ENCODE data around the gene COL18A1.

The COL18A1 gene

DNA sequence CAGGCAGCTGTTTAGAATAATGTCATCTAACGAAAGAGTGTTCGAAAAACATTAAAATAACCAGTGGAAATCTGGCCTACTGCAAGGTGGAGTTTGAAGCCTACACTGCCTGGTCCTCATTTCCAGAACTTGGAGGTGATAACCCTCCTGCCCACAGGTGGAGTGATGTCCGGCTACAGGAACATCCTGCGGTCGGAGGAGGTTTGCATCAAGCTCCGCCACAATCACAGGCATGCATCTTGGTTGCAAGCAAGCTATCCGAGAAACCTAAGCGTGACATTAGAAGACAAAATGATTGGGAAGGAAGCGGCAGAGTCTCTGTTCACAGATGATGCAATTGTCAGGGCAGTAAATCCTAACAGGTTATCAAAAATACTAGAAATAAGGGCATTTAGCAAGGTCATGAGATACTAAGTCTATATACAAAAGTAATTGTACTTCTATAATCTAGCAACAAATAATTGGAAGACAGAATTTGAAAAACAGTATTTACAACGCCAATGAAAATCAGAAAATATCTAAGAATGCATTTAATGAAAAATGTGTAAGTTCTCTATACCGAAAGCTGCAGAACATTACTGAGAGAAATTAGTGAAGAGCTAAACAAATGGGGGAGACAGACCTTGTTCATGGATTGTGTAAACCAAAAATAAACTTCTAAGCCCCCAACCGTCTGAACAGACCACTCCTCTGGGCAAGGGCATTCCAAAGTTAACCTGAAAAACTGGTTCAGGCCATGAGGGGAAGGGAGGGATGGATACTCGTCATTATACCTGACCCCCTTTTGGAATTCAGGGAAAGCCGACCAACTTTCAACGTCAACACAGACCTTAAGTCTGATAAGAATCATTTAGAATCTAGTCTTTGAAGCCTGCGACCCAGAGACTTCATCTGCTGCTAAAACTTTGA lies 141.9 kb downstream of the COL18A1 start:
- no peak for DNase-seq (ENCODE audit: extremely low spot score)
- no peak for TF ChIP-seq FOXK2 (IDR thresholded peaks at IDR 0.05)
- TF ChIP-seq FOXA1 (IDR thresholded peaks at IDR 0.05) = no peak
- POLR2A ChIA-PET = no interaction called here
- CTCF ChIA-PET = no interaction called here

DNA sequence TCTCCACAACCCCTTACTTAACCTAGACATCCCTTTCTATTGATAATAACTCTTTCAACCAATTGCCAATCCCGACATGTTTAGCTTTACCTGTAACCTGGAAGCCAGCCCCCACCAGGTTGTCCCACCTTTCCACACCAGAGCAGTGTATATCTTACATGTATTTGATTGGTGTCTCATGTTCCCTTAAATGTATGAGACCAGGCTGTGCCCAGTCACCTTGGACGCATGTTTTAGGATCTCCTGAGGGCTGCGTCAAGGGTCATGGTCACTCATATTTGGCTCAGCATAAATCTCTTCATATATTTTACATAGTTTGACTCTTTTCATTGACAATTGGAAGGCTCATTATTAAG lies 142.6 kb downstream of the COL18A1 start:
- ChIA-PET CTCF (no interaction called here), POLR2A (no interaction called here)
- DNase-seq (ENCODE audit: extremely low spot score) = no peak
- no peak for TF ChIP-seq BHLHE40 (IDR thresholded peaks at IDR 0.05; ENCODE audit: borderline replicate concordance)
- no peak for TF ChIP-seq FOXK2 (IDR thresholded peaks at IDR 0.05)
- TF ChIP-seq TARDBP (IDR thresholded peaks at IDR 0.05) = no peak
- no peak for TF ChIP-seq LEF1 (IDR thresholded peaks at IDR 0.05; ENCODE audit: borderline replicate concordance)
- TF ChIP-seq FOXA1 (IDR thresholded peaks at IDR 0.05) = no peak
- TF ChIP-seq, protein P1, sequence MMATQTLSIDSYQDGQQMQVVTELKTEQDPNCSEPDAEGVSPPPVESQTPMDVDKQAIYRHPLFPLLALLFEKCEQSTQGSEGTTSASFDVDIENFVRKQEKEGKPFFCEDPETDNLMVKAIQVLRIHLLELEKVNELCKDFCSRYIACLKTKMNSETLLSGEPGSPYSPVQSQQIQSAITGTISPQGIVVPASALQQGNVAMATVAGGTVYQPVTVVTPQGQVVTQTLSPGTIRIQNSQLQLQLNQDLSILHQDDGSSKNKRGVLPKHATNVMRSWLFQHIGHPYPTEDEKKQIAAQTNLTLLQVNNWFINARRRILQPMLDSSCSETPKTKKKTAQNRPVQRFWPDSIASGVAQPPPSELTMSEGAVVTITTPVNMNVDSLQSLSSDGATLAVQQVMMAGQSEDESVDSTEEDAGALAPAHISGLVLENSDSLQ (IDR thresholded peaks at IDR 0.05) = no peak
- TF ChIP-seq ARNT (IDR thresholded peaks at IDR 0.05) = no peak

DNA sequence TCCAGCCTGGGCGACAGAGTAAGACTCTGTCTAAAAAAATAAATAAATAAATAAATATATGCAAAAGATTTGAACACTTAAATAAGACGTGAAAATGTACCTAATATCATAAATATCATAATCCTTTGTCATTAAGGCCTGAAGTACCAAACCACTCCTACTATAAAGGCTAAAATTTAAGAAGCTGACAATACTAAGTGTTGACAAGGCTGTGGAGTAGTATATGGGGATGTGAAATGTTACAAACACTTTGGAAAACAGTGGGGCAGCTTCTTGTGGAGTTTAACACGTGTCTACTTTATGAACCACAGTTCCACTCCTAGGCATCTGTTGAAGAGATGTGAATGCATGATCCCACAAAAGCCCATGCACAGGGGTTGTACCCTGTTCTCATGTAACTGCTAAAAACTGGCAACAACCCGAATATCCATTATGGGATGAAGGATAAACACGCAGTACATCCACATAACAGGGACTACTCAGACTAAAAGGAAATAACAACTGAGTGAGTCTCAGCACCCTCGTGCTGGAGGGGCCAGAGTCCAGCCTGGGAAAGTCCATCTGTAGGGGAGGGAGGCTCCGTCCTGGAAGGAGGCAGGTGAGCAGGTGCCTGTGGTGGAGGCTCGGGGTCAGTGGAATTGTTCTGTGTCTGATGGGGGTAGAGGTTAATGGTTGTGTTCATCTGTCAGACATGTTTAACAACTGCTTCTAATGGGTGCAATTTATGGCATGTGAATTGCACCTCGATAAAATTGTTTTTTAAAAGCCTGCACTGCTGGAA lies 143.9 kb downstream of the COL18A1 start:
- POLR2A ChIA-PET = no interaction called here
- no peak for TF ChIP-seq CTBP1 (IDR thresholded peaks at IDR 0.05; ENCODE audit: borderline replicate concordance)
- no peak for TF ChIP-seq FOXA1 (IDR thresholded peaks at IDR 0.05)
- no peak for TF ChIP-seq TARDBP (IDR thresholded peaks at IDR 0.05)
- TF ChIP-seq ELF4 (IDR thresholded peaks at IDR 0.05) = no peak
- no peak for TF ChIP-seq NFRKB (IDR thresholded peaks at IDR 0.05)
- TF ChIP-seq L3MBTL2 (conservative IDR thresholded peaks at IDR 0.05) = no peak
- TF ChIP-seq SUZ12 (IDR thresholded peaks at IDR 0.05) = no peak
- no peak for TF ChIP-seq ARNT (IDR thresholded peaks at IDR 0.05)
- TF ChIP-seq FOXM1 (IDR thresholded peaks at IDR 0.05; ENCODE audit: borderline replicate concordance) = no peak
- TF ChIP-seq, protein P1 (IDR thresholded peaks at IDR 0.05) = no peak
- TF ChIP-seq SP1 (IDR thresholded peaks at IDR 0.05) = no peak
- no peak for TF ChIP-seq LEF1 (IDR thresholded peaks at IDR 0.05; ENCODE audit: borderline replicate concordance)
- TF ChIP-seq BHLHE40 (IDR thresholded peaks at IDR 0.05; ENCODE audit: borderline replicate concordance) = no peak
- no peak for TF ChIP-seq ZNF384 (IDR thresholded peaks at IDR 0.05)
- TF ChIP-seq FOXK2 (IDR thresholded peaks at IDR 0.05) = no peak
- TF ChIP-seq HDGF (IDR thresholded peaks at IDR 0.05; ENCODE audit: borderline replicate concordance) = no peak
- DNase-seq (ENCODE audit: extremely low spot score) = no peak
- CTCF ChIA-PET = no interaction called here

DNA sequence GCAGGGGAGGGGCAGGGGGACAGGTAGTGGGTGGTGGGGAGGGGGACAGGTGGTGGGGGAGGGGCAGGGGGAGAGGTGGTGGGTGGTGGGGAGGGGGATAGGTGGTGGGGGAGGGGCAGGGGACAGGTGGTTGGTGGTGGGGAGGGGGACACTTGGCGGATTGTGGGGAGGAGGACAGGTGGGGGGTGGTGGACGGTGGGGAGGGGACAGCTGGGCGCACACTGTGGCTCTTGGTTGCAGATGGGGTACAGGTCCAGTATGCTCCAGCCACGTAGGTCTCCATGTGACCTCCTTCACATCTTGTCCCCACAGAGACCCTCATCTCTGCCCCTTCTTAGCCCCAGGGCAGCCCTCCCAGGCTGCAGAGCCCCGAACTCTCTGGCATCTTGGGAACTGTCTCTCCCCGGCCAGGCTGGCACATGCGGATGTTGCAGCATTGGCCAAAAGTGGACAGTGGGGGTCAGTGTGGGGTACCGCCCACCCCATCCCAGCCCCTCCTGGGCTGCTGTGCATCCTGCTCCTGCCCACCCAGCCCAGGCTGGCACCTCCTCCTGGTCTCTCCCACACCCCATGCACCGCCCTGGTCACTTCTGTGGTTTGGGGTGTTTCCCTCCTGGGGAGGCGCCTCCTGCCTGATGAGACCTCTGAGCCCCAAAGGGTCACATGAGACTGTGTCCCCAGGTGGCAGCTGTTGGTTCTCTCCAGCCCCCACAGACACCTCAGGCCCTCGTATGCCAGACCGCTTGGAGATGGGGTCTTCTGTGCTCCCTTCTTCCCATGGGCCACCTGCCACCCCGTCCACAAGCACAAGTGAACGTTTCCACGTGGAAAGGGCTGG lies 144.9 kb downstream of the COL18A1 start:
- no peak for DNase-seq (ENCODE audit: extremely low spot score)
- POLR2A ChIA-PET = no interaction called here
- TF ChIP-seq NFRKB (IDR thresholded peaks at IDR 0.05) (no peak), FOXM1 (IDR thresholded peaks at IDR 0.05; ENCODE audit: borderline replicate concordance) (no peak), BHLHE40 (IDR thresholded peaks at IDR 0.05; ENCODE audit: borderline replicate concordance) (no peak), SP1 (IDR thresholded peaks at IDR 0.05) (no peak), TARDBP (IDR thresholded peaks at IDR 0.05) (no peak), ZNF384 (IDR thresholded peaks at IDR 0.05) (no peak), FOXK2 (IDR thresholded peaks at IDR 0.05) (no peak), FOXA1 (IDR thresholded peaks at IDR 0.05) (no peak), L3MBTL2 (conservative IDR thresholded peaks at IDR 0.05) (no peak), CTBP1 (IDR thresholded peaks at IDR 0.05; ENCODE audit: borderline replicate concordance) (no peak), SUZ12 (IDR thresholded peaks at IDR 0.05) (no peak), HDGF (IDR thresholded peaks at IDR 0.05; ENCODE audit: borderline replicate concordance) (no peak), LEF1 (IDR thresholded peaks at IDR 0.05; ENCODE audit: borderline replicate concordance) (no peak), ARNT (IDR thresholded peaks at IDR 0.05) (no peak)
- TF ChIP-seq, protein P1 (IDR thresholded peaks at IDR 0.05) = no peak
- CTCF ChIA-PET = no interaction called here

DNA sequence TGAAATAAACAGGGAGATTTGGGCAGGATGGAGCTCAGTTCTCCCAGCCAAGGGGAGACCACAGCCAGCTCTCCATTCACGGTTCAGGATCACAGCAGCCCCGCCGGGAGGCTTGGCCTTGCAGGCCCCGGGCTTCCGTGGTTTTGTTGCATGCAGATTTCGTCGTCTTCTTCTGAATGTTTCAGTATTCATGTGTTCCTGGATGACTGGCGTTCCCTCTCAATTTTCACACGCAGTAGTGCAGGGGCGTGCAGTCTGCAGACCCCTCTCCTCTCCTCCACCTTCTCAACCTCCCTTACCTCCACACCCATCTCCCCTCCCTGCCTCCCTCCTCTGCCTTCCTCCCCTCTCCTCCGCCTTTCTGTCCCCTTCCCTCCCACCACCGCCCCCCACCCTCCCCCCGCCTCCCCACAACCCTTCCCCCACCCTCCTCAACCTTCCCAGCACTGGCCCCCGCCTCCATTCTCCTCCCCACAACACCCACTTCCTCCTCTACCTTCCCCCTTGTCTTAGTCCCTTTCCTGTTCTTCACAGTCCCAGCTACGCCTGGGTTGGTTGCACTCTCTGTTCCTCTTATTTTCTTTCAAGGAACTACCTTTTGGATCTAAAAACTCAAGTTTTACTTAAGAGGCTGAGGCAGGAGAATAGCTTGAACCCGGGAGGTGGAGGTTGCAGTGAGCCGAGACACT lies 145.7 kb downstream of the COL18A1 start:
- POLR2A ChIA-PET = no interaction called here
- TF ChIP-seq HDGF (IDR thresholded peaks at IDR 0.05; ENCODE audit: borderline replicate concordance) = no peak
- TF ChIP-seq BHLHE40 (IDR thresholded peaks at IDR 0.05; ENCODE audit: borderline replicate concordance) = no peak
- TF ChIP-seq FOXA1 (IDR thresholded peaks at IDR 0.05) = no peak
- CTCF ChIA-PET = no interaction called here
- DNase-seq (ENCODE audit: extremely low spot score) = no peak

Measured in HEK293T (cell line).